SU-DHL-6 (cell line): ENCODE measurements around the gene GOLPH3L.

ENCODE experiments used
- H2AFZ ChIP-seq: fragments of 200-600 bp; sonication (generic); 2 replicates; pipeline ENCODE4 v1.6.1; 2014; ENCODE audit warnings: low read depth, mild to moderate bottlenecking, moderate library complexity, mixed read lengths, antibody characterized with exemption, low read length; ENCODE audit not compliant: severe bottlenecking
- H3F3A ChIP-seq: fragments of 200-600 bp; shearing (Covaris generic); 2 replicates; pipeline ENCODE4 v1.6.0; 2016; ENCODE audit warnings: antibody characterized with exemption, mild to moderate bottlenecking; ENCODE audit not compliant: insufficient read depth
- H3K27ac ChIP-seq: fragments of 200-600 bp; sonication (generic); 2 replicates; pipeline ENCODE4 v1.5.1; 2016; ENCODE audit warnings: low read depth, mild to moderate bottlenecking, low read length, moderate library complexity, mixed read lengths
- H3K27me3 ChIP-seq: fragments of 200-600 bp; sonication (generic), shearing (Covaris generic); 2 replicates; pipeline ENCODE4 v1.6.0; 2014; ENCODE audit warnings: mild to moderate bottlenecking, low read length
- H3K36me3 ChIP-seq: fragments of 200-600 bp; sonication (generic); 2 replicates; pipeline ENCODE4 v1.6.1; 2014; ENCODE audit warnings: mild to moderate bottlenecking, low read length, mixed read lengths
- H3K4me2 ChIP-seq: fragments of 300-600, 200-600 bp; shearing (Covaris generic), sonication (generic); 2 replicates; pipeline ENCODE4 v1.6.0; 2014; ENCODE audit warnings: low read length, low read depth, mild to moderate bottlenecking; ENCODE audit not compliant: poor library complexity, severe bottlenecking
- H3K4me3 ChIP-seq: fragments of 200-600 bp; sonication (generic); 2 replicates; pipeline ENCODE4 v1.5.1; 2014; ENCODE audit warnings: antibody characterized with exemption, low read length, mild to moderate bottlenecking, mixed read lengths; ENCODE audit not compliant: insufficient read depth, poor library complexity, severe bottlenecking
- H3K79me2 ChIP-seq: fragments of 200-600 bp; sonication (generic); 2 replicates; pipeline ENCODE4 v1.6.1; 2014; ENCODE audit warnings: mild to moderate bottlenecking, low read length, moderate library complexity; ENCODE audit not compliant: insufficient read depth
- H3K9ac ChIP-seq: fragments of 200-600 bp; sonication (generic); 2 replicates; pipeline ENCODE4 v1.7.0; 2014; ENCODE audit warnings: mild to moderate bottlenecking, low read length
- H3K9me2 ChIP-seq: fragments of 200-600 bp; sonication (generic); replicated peaks from 2 replicates; pipeline ENCODE4 v1.6.1; 2014; ENCODE audit warnings: low read length; ENCODE audit not compliant: insufficient read depth
- H3K9me3 ChIP-seq: fragments of 200-600 bp; sonication (generic); 2 replicates; pipeline ENCODE4 v1.6.1; 2014; ENCODE audit warnings: low read length, mixed read lengths; ENCODE audit not compliant: insufficient read depth
- H4K20me1 ChIP-seq: fragments of 200-600 bp; sonication (generic); 2 replicates; pipeline ENCODE4 v1.6.1; 2014; ENCODE audit warnings: low read depth, mild to moderate bottlenecking, antibody characterized with exemption, low read length, moderate library complexity, mixed read lengths
- EZH2phosphoT487 ChIP-seq: fragments of 200-600 bp; sonication (generic), shearing (Covaris generic); conservative IDR thresholded peaks from 2 replicates; pipeline ENCODE4 v1.6.1; 2018; ENCODE audit warnings: mild to moderate bottlenecking, antibody characterized with exemption, low read length, moderate library complexity, mixed read lengths
- TF ChIP-seq, protein P1 (sequence below): fragments of 200-600 bp; sonication (generic); IDR thresholded peaks from one replicate; pipeline ENCODE4 v1.5.1; 2017; ENCODE audit warnings: antibody characterized with exemption, mild to moderate bottlenecking, low read length, moderate library complexity; ENCODE audit not compliant: insufficient read depth, poor library complexity, severe bottlenecking

The GOLPH3L gene

DNA sequence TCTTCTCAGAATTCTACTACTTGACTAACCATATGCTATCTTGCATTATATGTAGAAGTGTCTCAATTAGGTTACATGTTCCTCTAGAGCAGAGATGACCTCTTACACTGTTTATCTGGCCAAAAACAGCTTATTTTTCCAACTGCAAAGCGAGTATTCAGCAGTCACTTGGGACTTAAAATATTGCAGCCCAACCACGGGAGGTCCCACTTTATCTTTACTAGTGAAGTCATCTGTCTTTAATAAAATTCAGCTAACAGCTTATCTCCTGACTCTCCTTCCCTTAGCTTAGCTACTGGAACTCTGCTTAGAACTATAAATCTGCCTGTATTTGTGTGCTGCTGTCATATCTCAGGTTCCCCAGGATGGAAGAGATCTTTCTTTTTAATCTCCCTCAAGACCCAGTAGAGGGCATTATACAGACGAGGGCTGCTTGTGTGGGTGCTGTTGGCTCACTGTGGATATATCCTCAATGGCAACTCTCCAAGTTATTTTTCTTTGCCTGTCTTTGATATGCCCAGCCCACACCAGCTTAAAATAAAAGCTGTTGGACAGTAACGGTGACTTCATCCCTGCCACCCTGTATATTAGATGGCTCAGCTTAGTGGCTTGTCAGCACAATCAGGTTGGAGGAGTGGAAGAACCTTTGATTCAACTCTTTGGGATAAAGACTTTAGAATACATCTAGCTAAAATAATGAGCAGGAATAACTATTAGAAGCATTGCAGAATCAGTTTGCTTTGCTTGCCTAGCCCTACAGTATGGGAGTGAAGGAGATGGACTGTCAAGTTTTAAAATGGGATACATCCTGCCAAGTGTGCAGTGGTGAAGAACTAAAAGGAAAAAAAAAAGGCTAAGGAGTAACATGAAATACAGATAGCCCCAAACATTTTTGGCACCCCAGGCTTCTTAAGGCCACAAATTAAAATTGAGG is 77.1 kb downstream of the GOLPH3L start:
- H3K27ac ChIP-seq: peak overlapping the region; percentile 38
- H3K9me3 ChIP-seq: no peaks in the 10 kb centered on the region
- no peak overlapping the region for H3K4me2 ChIP-seq
- no peaks in the 10 kb centered on the region for H3K9me2 ChIP-seq
- peaks cover 24% of the 10 kb centered on the region for H3K36me3 ChIP-seq
- no peak overlapping the region for H3K9ac ChIP-seq
- no peaks in the 10 kb centered on the region; the same call in 1 of the 2 replicates for H3K79me2 ChIP-seq
- no peak for TF ChIP-seq EZH2phosphoT487
- TF ChIP-seq, protein P1, sequence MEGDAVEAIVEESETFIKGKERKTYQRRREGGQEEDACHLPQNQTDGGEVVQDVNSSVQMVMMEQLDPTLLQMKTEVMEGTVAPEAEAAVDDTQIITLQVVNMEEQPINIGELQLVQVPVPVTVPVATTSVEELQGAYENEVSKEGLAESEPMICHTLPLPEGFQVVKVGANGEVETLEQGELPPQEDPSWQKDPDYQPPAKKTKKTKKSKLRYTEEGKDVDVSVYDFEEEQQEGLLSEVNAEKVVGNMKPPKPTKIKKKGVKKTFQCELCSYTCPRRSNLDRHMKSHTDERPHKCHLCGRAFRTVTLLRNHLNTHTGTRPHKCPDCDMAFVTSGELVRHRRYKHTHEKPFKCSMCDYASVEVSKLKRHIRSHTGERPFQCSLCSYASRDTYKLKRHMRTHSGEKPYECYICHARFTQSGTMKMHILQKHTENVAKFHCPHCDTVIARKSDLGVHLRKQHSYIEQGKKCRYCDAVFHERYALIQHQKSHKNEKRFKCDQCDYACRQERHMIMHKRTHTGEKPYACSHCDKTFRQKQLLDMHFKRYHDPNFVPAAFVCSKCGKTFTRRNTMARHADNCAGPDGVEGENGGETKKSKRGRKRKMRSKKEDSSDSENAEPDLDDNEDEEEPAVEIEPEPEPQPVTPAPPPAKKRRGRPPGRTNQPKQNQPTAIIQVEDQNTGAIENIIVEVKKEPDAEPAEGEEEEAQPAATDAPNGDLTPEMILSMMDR: no peak
- no peaks in the 10 kb centered on the region for H4K20me1 ChIP-seq
- H3F3A ChIP-seq: peaks cover 43% of the 10 kb centered on the region
- H3K4me3 ChIP-seq: no peak overlapping the region
- no peaks in the 10 kb centered on the region for H3K27me3 ChIP-seq
- H2AFZ ChIP-seq: no peak overlapping the region

DNA sequence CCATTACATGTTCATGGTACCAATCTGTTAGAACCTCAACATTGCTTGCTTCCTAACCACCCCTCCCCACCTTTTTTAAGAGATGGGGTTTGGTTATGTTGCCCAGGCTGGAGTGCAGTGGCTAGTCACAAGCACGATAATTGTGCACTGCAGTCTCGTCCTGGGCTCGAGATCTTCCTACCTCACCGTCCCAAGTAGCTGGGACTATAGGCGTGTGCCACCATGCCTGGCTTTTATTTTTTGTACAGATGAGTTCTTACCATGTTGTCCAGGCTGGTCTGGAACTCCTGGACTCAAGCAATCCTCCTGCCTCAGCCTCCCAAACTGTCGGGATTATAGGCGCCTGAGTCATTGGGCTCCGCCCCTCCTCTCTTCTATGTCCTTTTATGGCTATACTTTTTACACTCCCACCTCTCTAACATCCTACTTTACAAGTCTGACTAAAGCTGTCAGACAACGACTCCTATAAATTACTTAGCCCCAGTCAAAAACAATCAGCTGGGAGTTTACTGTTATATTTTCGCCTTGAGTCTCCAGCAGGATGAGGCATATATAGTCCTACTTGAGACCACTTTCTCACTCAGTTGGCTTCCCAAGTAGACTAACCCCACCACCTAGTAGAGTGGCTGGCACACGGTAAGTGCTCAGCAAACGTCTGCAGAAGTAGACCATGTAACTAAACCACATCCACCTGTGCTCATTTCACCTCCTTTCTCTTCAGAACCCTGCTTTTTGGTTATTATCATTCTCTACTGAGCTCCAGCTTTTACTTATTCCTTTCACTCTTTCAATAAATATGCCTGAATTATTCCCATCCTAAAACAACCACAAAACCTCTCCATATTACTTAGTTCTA is 81.4 kb downstream of the GOLPH3L start:
- peak overlapping the region; percentile 66 for H3K27ac ChIP-seq

DNA sequence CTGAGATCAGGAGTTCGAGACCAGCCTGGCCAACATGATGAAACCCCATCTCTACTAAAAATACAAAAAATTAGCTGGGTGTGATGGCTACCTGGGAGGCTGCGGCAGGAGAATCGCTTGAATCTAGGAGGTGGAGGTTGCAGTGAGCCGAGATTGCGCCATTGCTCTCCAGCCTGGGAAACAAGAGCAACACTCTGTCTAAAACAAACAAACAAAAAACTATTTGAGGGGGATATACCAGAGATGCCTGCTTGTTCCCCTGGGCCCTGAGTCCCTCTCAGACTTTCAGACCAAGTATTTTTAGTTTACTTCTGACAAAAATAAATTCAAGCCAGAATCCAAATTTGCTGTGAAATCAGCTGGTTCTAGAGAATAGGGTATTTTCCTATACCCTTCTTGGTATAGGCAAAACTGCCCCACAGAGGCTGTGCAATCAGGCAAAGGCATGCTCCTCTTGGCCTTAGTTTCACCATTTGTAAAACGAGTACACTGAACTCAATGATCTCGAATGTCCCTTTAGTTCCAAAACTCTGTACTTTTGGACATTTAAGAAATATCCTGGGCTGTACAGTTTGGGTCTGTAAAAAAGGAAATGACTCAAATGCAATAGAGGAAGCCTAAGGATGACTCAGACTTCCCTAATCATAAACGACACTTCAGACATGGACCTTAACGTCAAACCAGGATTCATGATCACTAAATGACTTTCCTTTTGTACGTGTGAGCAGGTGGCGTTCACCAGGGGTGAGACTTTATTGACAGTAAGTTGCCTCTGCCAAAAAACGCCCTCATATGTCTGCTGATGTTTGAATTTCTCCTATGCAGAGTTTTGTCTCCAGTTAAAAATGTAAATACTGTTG is 83.7 kb downstream of the GOLPH3L start:
- no peak overlapping the region for H3K4me3 ChIP-seq
- H3K79me2 ChIP-seq: peaks cover 5% of the 10 kb centered on the region; the same call in 1 of the 2 replicates

More for the DNA sequence above, 81.4 kb downstream of the GOLPH3L start:
- Histone ChIP-seq H3K27me3 (no peaks in the 10 kb centered on the region), H3K4me3 (no peak overlapping the region), H3K9me2 (no peaks in the 10 kb centered on the region), H3K9me3 (no peaks in the 10 kb centered on the region), H3F3A (peaks cover 65% of the 10 kb centered on the region), H2AFZ (no peak overlapping the region), H3K79me2 (peaks cover 5% of the 10 kb centered on the region; the same call in 1 of the 2 replicates), H3K9ac (no peak overlapping the region), H3K4me2 (no peak overlapping the region), H3K36me3 (peaks cover 21% of the 10 kb centered on the region), H4K20me1 (no peaks in the 10 kb centered on the region)
- TF ChIP-seq, protein P1: no peak
- no peak for TF ChIP-seq EZH2phosphoT487

More for the DNA sequence above, 83.7 kb downstream of the GOLPH3L start:
- Histone ChIP-seq H3K27me3 (no peaks in the 10 kb centered on the region), H3K9me3 (no peaks in the 10 kb centered on the region), H3K9me2 (no peaks in the 10 kb centered on the region), H3K4me2 (peak overlapping the region; percentile 50), H2AFZ (no peak overlapping the region), H4K20me1 (no peaks in the 10 kb centered on the region), H3F3A (peaks cover 56% of the 10 kb centered on the region), H3K9ac (peak overlapping the region; percentile 52), H3K36me3 (peaks cover 4% of the 10 kb centered on the region; the same call in 1 of the 2 replicates), H3K27ac (peak overlapping the region; percentile 94)
- TF ChIP-seq EZH2phosphoT487: no peak
- TF ChIP-seq, protein P1: no peak
